ENCODE data around the gene ATXN7L3.

- TF ChIP-seq CTCF (IDR thresholded peaks at IDR 0.05; ENCODE audit: insufficient read depth, low read length, poor library complexity, severe bottlenecking), result no peak
- TF ChIP-seq EZH2phosphoT487 (conservative IDR thresholded peaks at IDR 0.05; ENCODE audit: low read length), result no peak
Measured at GRCh38 chr17:44164476-44164875, 35.2 kb downstream of the ATXN7L3 start.
